ENCODE measurements around the gene UGT1A7.

UGT1A7 gene

DNA sequence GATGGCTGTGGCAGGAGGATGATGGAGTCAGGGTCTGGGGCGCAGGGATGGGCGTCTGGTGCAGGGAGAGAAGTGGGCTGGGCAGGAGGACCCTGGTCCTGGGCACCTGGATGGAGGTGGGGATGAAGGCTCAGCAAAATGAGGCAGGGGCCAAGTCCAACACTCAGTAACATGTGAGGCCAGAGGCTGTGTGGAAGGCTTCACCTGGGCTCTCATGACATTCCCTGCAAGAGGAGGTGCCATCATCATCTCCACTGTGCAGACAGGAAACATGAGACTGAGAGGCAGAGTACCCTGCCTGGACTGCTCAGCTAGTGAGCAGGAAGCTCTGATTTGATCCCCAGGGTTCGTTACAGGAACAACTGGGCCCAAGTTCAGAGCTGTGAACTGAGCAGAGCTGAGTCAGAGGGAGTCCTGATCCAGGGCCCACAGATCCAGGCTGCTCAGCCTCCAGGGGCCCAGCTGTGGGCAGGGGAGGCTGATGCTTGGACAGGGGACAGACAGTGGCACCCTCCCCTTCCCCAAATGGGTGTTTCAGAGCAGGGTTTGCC is 135.7 kb downstream of the UGT1A7 start:
- Histone ChIP-seq H2AFZ (ENCODE audit: low read length, unreplicated experiment) (no peak overlapping the region), H3K4me3 (ENCODE audit: low read depth, low read length) (no peak overlapping the region), H3K27me3 (ENCODE audit: insufficient read depth, low read length) (peaks cover 9% of the 10 kb centered on the region; the same call in 1 of the 2 replicates), H3K79me2 (ENCODE audit: control insufficient read depth, insufficient read depth, low read length, unreplicated experiment) (no peaks in the 10 kb centered on the region), H3K36me3 (ENCODE audit: insufficient read depth, low read length) (no peaks in the 10 kb centered on the region), H3K4me1 (ENCODE audit: control insufficient read depth, insufficient read depth, low read length, unreplicated experiment) (peaks cover 4% of the 10 kb centered on the region), H3K27ac (ENCODE audit: low read depth, low read length) (no peak overlapping the region)

DNA sequence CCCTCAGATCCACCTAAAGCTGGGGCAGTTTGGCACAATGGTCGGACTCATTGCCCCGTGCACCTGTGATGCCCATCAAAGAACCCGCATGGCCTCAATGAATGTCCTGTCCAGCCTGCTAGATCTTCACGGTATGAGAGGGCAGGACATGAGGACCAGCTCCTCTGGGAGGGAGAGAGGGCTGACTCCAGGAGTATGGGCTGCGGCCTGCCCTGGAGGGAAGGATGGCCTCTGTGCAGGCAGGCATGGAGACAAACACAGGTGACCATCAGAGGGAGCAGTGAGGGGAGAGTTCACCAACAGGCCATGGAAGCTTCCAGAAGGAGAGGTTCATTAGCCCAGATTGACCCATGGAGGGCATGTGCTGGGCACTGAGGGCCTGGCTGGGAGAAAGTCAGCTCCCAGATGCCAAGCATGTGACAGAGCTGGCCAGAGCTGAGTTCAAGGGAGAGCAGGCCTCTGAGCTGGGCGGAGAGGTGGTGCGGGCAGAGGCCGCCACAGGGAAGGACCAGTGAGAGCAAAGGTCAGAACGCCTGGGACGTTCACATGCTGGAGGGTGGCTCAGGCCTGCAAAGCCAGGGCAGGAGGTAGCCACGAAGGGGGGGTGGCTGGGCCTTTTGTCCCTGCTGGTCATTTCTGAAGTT is 136.4 kb downstream of the UGT1A7 start:
- H3K27ac ChIP-seq (ENCODE audit: low read depth, low read length): no peak overlapping the region
- no peaks in the 10 kb centered on the region for H3K79me2 ChIP-seq (ENCODE audit: control insufficient read depth, insufficient read depth, low read length, unreplicated experiment)
- no peak overlapping the region for H3K4me3 ChIP-seq (ENCODE audit: low read depth, low read length)
- peaks cover 4% of the 10 kb centered on the region for H3K4me1 ChIP-seq (ENCODE audit: control insufficient read depth, insufficient read depth, low read length, unreplicated experiment)
- no peak overlapping the region for H2AFZ ChIP-seq (ENCODE audit: low read length, unreplicated experiment)
- H3K27me3 ChIP-seq (ENCODE audit: insufficient read depth, low read length): peaks cover 2% of the 10 kb centered on the region; the same call in 1 of the 2 replicates
- H3K36me3 ChIP-seq (ENCODE audit: insufficient read depth, low read length): no peaks in the 10 kb centered on the region

- Histone ChIP-seq H3K4me1 (ENCODE audit: control insufficient read depth, insufficient read depth, low read length, unreplicated experiment) (peaks cover 4% of the 10 kb centered on the region), H3K36me3 (ENCODE audit: insufficient read depth, low read length) (no peaks in the 10 kb centered on the region), H2AFZ (ENCODE audit: low read length, unreplicated experiment) (no peak overlapping the region), H3K27me3 (ENCODE audit: insufficient read depth, low read length) (no peaks in the 10 kb centered on the region; the same call in 1 of the 2 replicates), H3K79me2 (ENCODE audit: control insufficient read depth, insufficient read depth, low read length, unreplicated experiment) (no peaks in the 10 kb centered on the region), H3K27ac (ENCODE audit: low read depth, low read length) (no peak overlapping the region), H3K4me3 (ENCODE audit: low read depth, low read length) (no peak overlapping the region)
Observed at GRCh38 chr2:233818639-233819621, 137.2 kb downstream of the UGT1A7 start.

DNA sequence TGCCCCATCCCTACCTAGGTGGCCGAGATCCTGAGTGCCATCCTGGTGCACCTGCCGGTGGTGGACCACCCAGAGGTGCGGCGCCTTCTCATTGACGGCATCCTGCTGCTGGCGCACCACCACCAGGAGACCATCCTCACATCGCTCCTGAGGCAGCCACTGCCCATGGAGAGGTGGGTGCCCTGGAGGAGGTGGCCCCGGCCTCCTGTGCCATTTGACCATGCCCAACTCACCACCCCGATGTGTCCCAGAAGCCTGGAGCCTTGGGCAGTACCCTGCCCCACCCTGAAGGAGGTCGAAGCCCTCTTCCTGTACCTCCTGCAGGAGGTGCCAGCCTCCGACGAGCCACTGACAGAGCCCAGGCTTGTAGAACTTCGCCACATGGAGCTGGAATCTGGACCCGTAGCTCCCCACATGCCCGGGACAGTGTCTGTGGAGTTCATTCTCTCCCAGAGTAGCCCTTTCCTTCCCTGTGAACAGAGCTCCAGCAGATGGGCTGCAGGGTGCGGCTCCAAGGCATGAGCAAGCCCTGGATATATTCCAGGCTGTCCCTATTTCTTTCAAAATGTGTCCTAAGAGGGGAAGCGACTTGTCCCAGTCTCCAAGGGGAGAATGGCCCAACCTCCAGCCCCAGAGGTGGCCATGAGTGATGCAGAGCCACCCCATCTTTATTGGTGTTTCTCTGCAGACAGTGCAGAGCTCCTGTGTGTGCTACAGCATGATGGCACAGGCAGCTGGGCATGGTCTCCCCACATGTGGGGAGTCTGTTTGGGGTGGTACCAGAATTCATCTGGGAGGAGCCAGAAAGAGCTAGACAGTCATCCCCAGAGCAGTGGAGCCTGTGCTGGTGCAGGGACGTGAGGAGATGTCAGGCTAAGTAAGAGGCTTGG is 138.4 kb downstream of the UGT1A7 start:
- Histone ChIP-seq H2AFZ (ENCODE audit: low read length, unreplicated experiment) (no peak overlapping the region), H3K4me3 (ENCODE audit: low read depth, low read length) (no peak overlapping the region), H3K79me2 (ENCODE audit: control insufficient read depth, insufficient read depth, low read length, unreplicated experiment) (no peaks in the 10 kb centered on the region), H3K36me3 (ENCODE audit: insufficient read depth, low read length) (no peaks in the 10 kb centered on the region), H3K27me3 (ENCODE audit: insufficient read depth, low read length) (no peaks in the 10 kb centered on the region; the same call in 1 of the 2 replicates), H3K27ac (ENCODE audit: low read depth, low read length) (no peak overlapping the region), H3K4me1 (ENCODE audit: control insufficient read depth, insufficient read depth, low read length, unreplicated experiment) (peaks cover 4% of the 10 kb centered on the region)

DNA sequence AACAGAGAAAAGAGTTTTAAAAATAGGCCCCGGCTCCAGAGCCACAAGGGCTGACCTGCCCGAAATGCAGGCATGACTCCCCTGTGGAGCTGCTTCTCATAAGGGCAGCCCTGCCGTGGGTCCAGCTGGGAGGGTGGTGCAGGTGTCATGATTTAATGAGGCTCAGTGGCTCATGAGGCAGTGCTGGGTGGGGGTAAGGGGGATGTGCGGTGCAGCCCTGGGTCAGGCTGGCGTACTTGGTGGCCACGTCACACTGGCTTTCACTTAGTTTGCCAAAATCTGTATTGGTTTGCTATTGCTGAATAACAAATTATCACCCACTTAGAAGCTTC is 139.0 kb downstream of the UGT1A7 start:
- H3K4me3 ChIP-seq (ENCODE audit: low read depth, low read length): no peak overlapping the region
- H3K4me1 ChIP-seq (ENCODE audit: control insufficient read depth, insufficient read depth, low read length, unreplicated experiment): peaks cover 4% of the 10 kb centered on the region

GRCh38 chr2:233821196-233821595 is 139.5 kb downstream of the UGT1A7 start:
- Histone ChIP-seq H2AFZ (ENCODE audit: low read length, unreplicated experiment) (no peak overlapping the region), H3K79me2 (ENCODE audit: control insufficient read depth, insufficient read depth, low read length, unreplicated experiment) (no peaks in the 10 kb centered on the region), H3K27me3 (ENCODE audit: insufficient read depth, low read length) (no peaks in the 10 kb centered on the region; the same call in 1 of the 2 replicates), H3K4me3 (ENCODE audit: low read depth, low read length) (no peak overlapping the region), H3K27ac (ENCODE audit: low read depth, low read length) (no peak overlapping the region), H3K36me3 (ENCODE audit: insufficient read depth, low read length) (no peaks in the 10 kb centered on the region), H3K4me1 (ENCODE audit: control insufficient read depth, insufficient read depth, low read length, unreplicated experiment) (peaks cover 4% of the 10 kb centered on the region)

More for the DNA sequence above, 139.0 kb downstream of the UGT1A7 start:
- Histone ChIP-seq H3K27me3 (ENCODE audit: insufficient read depth, low read length) (no peaks in the 10 kb centered on the region; the same call in 1 of the 2 replicates), H3K79me2 (ENCODE audit: control insufficient read depth, insufficient read depth, low read length, unreplicated experiment) (no peaks in the 10 kb centered on the region), H3K36me3 (ENCODE audit: insufficient read depth, low read length) (no peaks in the 10 kb centered on the region), H2AFZ (ENCODE audit: low read length, unreplicated experiment) (no peak overlapping the region), H3K27ac (ENCODE audit: low read depth, low read length) (no peak overlapping the region)

DNA sequence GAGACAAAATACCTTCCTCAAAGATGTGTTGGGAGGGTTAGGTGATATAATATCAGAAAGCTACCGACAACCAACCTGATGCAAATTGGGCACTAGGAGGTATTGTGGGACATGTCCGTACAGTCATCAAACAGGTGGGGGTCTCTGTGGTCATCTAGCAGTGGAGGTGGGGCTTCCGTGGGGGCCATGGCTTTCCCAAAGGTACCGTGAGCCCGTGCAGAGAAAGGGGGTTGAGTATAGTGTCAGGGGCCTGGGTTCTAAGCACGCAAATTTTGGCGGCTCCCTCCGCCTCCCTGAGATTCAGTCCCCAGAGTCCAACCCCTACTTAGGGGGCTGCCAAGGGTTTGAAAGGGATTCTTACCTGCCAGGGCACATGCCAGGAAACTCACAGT is 140.0 kb downstream of the UGT1A7 start:
- Histone ChIP-seq H3K4me3 (ENCODE audit: low read depth, low read length) (no peak overlapping the region), H3K36me3 (ENCODE audit: insufficient read depth, low read length) (no peaks in the 10 kb centered on the region), H3K27ac (ENCODE audit: low read depth, low read length) (no peak overlapping the region), H3K27me3 (ENCODE audit: insufficient read depth, low read length) (no peaks in the 10 kb centered on the region; the same call in 1 of the 2 replicates), H3K4me1 (ENCODE audit: control insufficient read depth, insufficient read depth, low read length, unreplicated experiment) (peaks cover 4% of the 10 kb centered on the region), H2AFZ (ENCODE audit: low read length, unreplicated experiment) (no peak overlapping the region), H3K79me2 (ENCODE audit: control insufficient read depth, insufficient read depth, low read length, unreplicated experiment) (no peaks in the 10 kb centered on the region)

DNA sequence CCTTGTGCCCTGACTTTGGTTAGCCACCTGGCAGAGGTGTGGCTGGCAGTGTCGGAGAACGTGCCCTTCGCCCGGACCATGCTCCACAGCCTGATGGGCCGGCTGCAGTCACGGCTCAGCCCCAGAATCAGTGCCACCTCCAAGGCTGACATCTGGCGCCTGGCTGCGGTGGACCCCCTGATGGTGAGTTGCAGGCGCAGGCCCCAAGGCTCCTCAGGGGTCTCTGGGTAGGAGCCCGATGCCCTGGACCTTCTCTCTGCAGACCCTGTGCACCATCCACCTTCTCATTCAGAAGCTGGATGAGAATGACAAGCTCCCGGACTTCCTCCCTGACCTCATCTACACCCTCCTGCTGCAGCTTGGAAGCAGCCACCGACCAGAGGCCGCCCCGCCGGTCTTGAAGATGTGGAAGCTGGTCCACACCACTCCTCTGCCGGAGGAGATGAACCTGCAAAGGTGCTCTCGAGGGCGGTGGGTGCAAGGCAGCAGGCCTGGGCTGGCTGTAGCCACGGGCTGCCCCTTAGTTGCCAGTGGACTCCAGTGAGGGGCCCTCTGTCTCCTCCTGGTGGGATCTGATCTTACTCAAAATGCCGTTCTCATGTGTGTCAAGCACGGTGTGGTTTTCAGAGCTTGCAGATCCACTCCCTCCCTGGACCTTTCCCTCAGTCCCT is 140.5 kb downstream of the UGT1A7 start:
- H3K4me1 ChIP-seq (ENCODE audit: control insufficient read depth, insufficient read depth, low read length, unreplicated experiment): peaks cover 1% of the 10 kb centered on the region
- H3K27me3 ChIP-seq (ENCODE audit: insufficient read depth, low read length): no peaks in the 10 kb centered on the region; the same call in 1 of the 2 replicates
- no peaks in the 10 kb centered on the region for H3K36me3 ChIP-seq (ENCODE audit: insufficient read depth, low read length)
- no peak overlapping the region for H2AFZ ChIP-seq (ENCODE audit: low read length, unreplicated experiment)
- H3K79me2 ChIP-seq (ENCODE audit: control insufficient read depth, insufficient read depth, low read length, unreplicated experiment): no peaks in the 10 kb centered on the region
- no peak overlapping the region for H3K4me3 ChIP-seq (ENCODE audit: low read depth, low read length)
- no peak overlapping the region for H3K27ac ChIP-seq (ENCODE audit: low read depth, low read length)

Data from ACC112 (cell line).